NT2/D1 (cell line): ENCODE measurements around the gene ABCB11.

Source experiments
- SUZ12 ChIP-seq: IDR thresholded peaks from 2 replicates; pipeline ENCODE4 v1.6.1; 2011; ENCODE audit not compliant: insufficient read length, insufficient read depth; ENCODE audit errors: extremely low read depth
- YY1 ChIP-seq: IDR thresholded peaks from 2 replicates; pipeline ENCODE4 v1.6.1; 2011; ENCODE audit not compliant: insufficient read length, insufficient read depth
- ZNF274 ChIP-seq: IDR thresholded peaks from 2 replicates; pipeline ENCODE4 v1.6.1; 2011; ENCODE audit warnings: mild to moderate bottlenecking, low read depth, low read length

DNA sequence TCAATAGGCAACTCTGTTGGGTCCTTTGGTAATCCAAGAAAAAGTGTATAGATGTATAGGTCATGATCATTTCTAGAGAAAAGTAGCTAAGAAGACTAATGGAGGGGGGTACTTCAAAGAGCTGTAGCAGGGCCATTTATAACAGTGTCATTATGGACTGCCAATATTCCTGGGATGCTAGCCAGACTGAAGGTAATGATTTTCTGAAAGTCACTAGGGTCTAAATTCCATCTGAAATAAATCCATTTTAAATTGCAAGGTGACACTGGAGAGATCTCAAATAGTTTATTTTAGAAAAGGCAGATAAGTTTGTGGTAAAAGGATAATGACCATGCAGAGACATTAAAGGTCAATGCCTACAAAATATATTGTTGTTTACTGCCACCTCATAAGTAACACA lies 136.4 kb downstream of the ABCB11 start:
- no peak for TF ChIP-seq YY1
- no peak for TF ChIP-seq ZNF274
- no peak for TF ChIP-seq SUZ12
